Astrocyte (in vitro differentiated cells and primary cell): ENCODE measurements around the gene PRF1. TPM values are rescaled to one million over a fixed set of nuclear protein-coding genes. Genes with fewer than 3 reads are reported as not detected.

Experiments
- DNase-seq: peaks from one replicate; pipeline ENCODE4 v3.0.0-alpha.2; 2010; ENCODE audit warnings: low read depth
- FAIRE-seq: peaks from 2 replicates; lab custom pipeline; 2011; peaks lifted over from hg19 to GRCh38; lab: Jason Lieb, UNC
- H2AFZ ChIP-seq: 2 replicates; pipeline ENCODE4 v1.6.0; 2012; ENCODE audit warnings: low read depth, low read length, inconsistent platforms
- H3K27ac ChIP-seq: 2 replicates; pipeline ENCODE4 v1.5.1; 2011; ENCODE audit warnings: low read depth, low read length, inconsistent platforms
- H3K27me3 ChIP-seq: 2 replicates; pipeline ENCODE4 v1.6.0; 2011; ENCODE audit warnings: low read length, inconsistent platforms; ENCODE audit not compliant: insufficient read depth
- H3K36me3 ChIP-seq: 2 replicates; pipeline ENCODE4 v1.5.1; 2011; ENCODE audit warnings: low read length, inconsistent platforms; ENCODE audit not compliant: insufficient read depth
- H3K4me1 ChIP-seq: 2 replicates; pipeline ENCODE4 v1.5.1; 2011; ENCODE audit warnings: low read length, inconsistent platforms; ENCODE audit not compliant: insufficient read depth
- H3K4me2 ChIP-seq: 2 replicates; pipeline ENCODE4 v1.6.0; 2012; ENCODE audit warnings: low read length, inconsistent platforms
- H3K4me3 ChIP-seq: 2 replicates; pipeline ENCODE4 v1.5.1; 2011; ENCODE audit warnings: low read depth, mild to moderate bottlenecking, low read length, inconsistent platforms; ENCODE audit not compliant: insufficient read depth
- H3K79me2 ChIP-seq: 2 replicates; pipeline ENCODE4 v1.6.0; 2012; ENCODE audit warnings: mild to moderate bottlenecking, low read length, inconsistent platforms; ENCODE audit not compliant: insufficient read depth
- H3K9ac ChIP-seq: 2 replicates; pipeline ENCODE4 v1.6.0; 2012; ENCODE audit warnings: mild to moderate bottlenecking, low read length, inconsistent platforms
- H3K9me3 ChIP-seq: 2 replicates; pipeline ENCODE4 v1.5.1; 2012; ENCODE audit warnings: low read depth, mild to moderate bottlenecking, low read length, inconsistent platforms; ENCODE audit not compliant: insufficient read depth
- H4K20me1 ChIP-seq: 2 replicates; pipeline ENCODE4 v1.6.0; 2012; ENCODE audit warnings: low read length, inconsistent platforms; ENCODE audit not compliant: insufficient read depth
- H3K27ac Mint-ChIP-seq: one replicate; pipeline ENCODE4 v1.8.0; 2021; ENCODE audit warnings: mild to moderate bottlenecking, mixed read lengths; ENCODE audit not compliant: unreplicated experiment
- H3K27me3 Mint-ChIP-seq: one replicate; pipeline ENCODE4 v1.8.0; 2021; ENCODE audit warnings: low read depth, mixed read lengths; ENCODE audit not compliant: unreplicated experiment
- H3K36me3 Mint-ChIP-seq: one replicate; pipeline ENCODE4 v1.8.0; 2021; ENCODE audit warnings: low read depth, mixed read lengths; ENCODE audit not compliant: unreplicated experiment
- H3K4me1 Mint-ChIP-seq: one replicate; pipeline ENCODE4 v1.8.0; 2021; ENCODE audit warnings: low read depth, mixed read lengths; ENCODE audit not compliant: unreplicated experiment
- H3K4me3 Mint-ChIP-seq: one replicate; pipeline ENCODE4 v1.8.0; 2021; ENCODE audit warnings: mild to moderate bottlenecking, moderate library complexity, mixed read lengths; ENCODE audit not compliant: unreplicated experiment
- H3K9me3 Mint-ChIP-seq: one replicate; pipeline ENCODE4 v1.8.0; 2021; ENCODE audit warnings: mild to moderate bottlenecking, mixed read lengths; ENCODE audit not compliant: unreplicated experiment
- CTCF ChIP-seq: IDR thresholded peaks from 2 replicates; pipeline ENCODE4 v1.5.1; 2011; ENCODE audit warnings: low read depth, mild to moderate bottlenecking, inconsistent platforms, low read length, moderate library complexity; ENCODE audit not compliant: insufficient read depth
- EZH2 ChIP-seq: IDR thresholded peaks from 2 replicates; pipeline ENCODE4 v1.6.1; 2012; ENCODE audit warnings: mild to moderate bottlenecking, low read length, inconsistent platforms; ENCODE audit not compliant: insufficient read depth
- total RNA-seq: library from RNA; stranded (reverse); gene quantifications from 2 replicates; pipeline ENCODE4 v1.2.1, GENCODE V29; 2021

Gene PRF1
- total RNA-seq, 1 donor from 2014 or later, result 0.16 TPM

- peaks cover 27% of the 10 kb centered on the region for H3K27me3 Mint-ChIP-seq
- H3K4me1 Mint-ChIP-seq, result peaks cover 16% of the 10 kb centered on the region
- Histone ChIP-seq H3K36me3 (no peaks in the 10 kb centered on the region), H3K4me3 (no peak overlapping the region), H3K27me3 (no peaks in the 10 kb centered on the region), H3K4me1 (peaks cover 13% of the 10 kb centered on the region), H3K9ac (peak overlapping the region; percentile 61), H2AFZ (peak overlapping the region; percentile 74), H3K9me3 (no peaks in the 10 kb centered on the region), H3K4me2 (peak overlapping the region; percentile 77), H3K79me2 (no peaks in the 10 kb centered on the region), H3K27ac (no peak overlapping the region), H4K20me1 (no peaks in the 10 kb centered on the region)
- TF ChIP-seq CTCF, result peak; percentile 63
- TF ChIP-seq EZH2, result no peak
- DNase-seq, result peak; percentile 45
- H3K9me3 Mint-ChIP-seq, result no peaks in the 10 kb centered on the region
- peak overlapping the region; percentile 16 for H3K27ac Mint-ChIP-seq
- H3K4me3 Mint-ChIP-seq, result no peak overlapping the region
- H3K36me3 Mint-ChIP-seq, result no peaks in the 10 kb centered on the region
- FAIRE-seq, result peak; percentile 56
These were observed 43.4 kb downstream of the PRF1 start for GRCh38 chr10:70558871-70559810.

GRCh38 chr10:70558295-70558694 is 44.2 kb downstream of the PRF1 start:
- H3K4me2 ChIP-seq, result no peak overlapping the region
- no peak overlapping the region for H2AFZ ChIP-seq
- H3K9me3 ChIP-seq, result no peaks in the 10 kb centered on the region
- H3K4me1 ChIP-seq, result peaks cover 13% of the 10 kb centered on the region
- FAIRE-seq (no peak), DNase-seq (no peak)
- no peaks in the 10 kb centered on the region for H3K79me2 ChIP-seq
- H3K27me3 ChIP-seq, result no peaks in the 10 kb centered on the region
- no peaks in the 10 kb centered on the region for H3K36me3 Mint-ChIP-seq
- H4K20me1 ChIP-seq, result no peaks in the 10 kb centered on the region
- H3K27ac Mint-ChIP-seq, result no peak overlapping the region
- no peak overlapping the region for H3K9ac ChIP-seq
- no peaks in the 10 kb centered on the region for H3K36me3 ChIP-seq
- peaks cover 21% of the 10 kb centered on the region for H3K27me3 Mint-ChIP-seq
- H3K9me3 Mint-ChIP-seq, result no peaks in the 10 kb centered on the region
- no peak overlapping the region for H3K4me3 ChIP-seq
- no peak overlapping the region for H3K4me3 Mint-ChIP-seq
- H3K27ac ChIP-seq, result no peak overlapping the region
- TF ChIP-seq CTCF, result no peak
- peaks cover 16% of the 10 kb centered on the region for H3K4me1 Mint-ChIP-seq

GRCh38 chr10:70557876-70558275 is 44.7 kb downstream of the PRF1 start:
- H3K9me3 Mint-ChIP-seq, result no peaks in the 10 kb centered on the region
- H3K36me3 ChIP-seq, result no peaks in the 10 kb centered on the region
- DNase-seq (no peak), FAIRE-seq (no peak)
- H3K27ac ChIP-seq, result no peak overlapping the region
- H3K9me3 ChIP-seq, result no peaks in the 10 kb centered on the region
- H3K9ac ChIP-seq, result no peak overlapping the region
- H3K27me3 ChIP-seq, result no peaks in the 10 kb centered on the region
- no peaks in the 10 kb centered on the region for H3K36me3 Mint-ChIP-seq
- no peak overlapping the region for H3K4me2 ChIP-seq
- no peaks in the 10 kb centered on the region for H4K20me1 ChIP-seq
- H3K4me3 Mint-ChIP-seq, result no peak overlapping the region
- no peaks in the 10 kb centered on the region for H3K79me2 ChIP-seq
- H2AFZ ChIP-seq, result no peak overlapping the region
- TF ChIP-seq EZH2 (no peak), CTCF (no peak)
- H3K27me3 Mint-ChIP-seq, result peaks cover 19% of the 10 kb centered on the region
- no peak overlapping the region for H3K4me3 ChIP-seq
- H3K4me1 Mint-ChIP-seq, result peaks cover 16% of the 10 kb centered on the region
- H3K27ac Mint-ChIP-seq, result no peak overlapping the region
- H3K4me1 ChIP-seq, result peaks cover 14% of the 10 kb centered on the region
